Urinary bladder (tissue), 4 donors: ENCODE results near the gene AUP1. TPM values are rescaled to one million over a fixed set of nuclear protein-coding genes. Genes with fewer than 3 reads are reported as not detected.
A peak's percentile ranks its signal among the peaks of the same experiment; 100 is the strongest.
"Not testable (repeated sequence)": the region's sequence is repeated elsewhere in the genome, so short reads cannot be mapped to it uniquely, and the experiment has no call there.

ENCODE experiments used
- DNase-seq: peaks from one replicate; pipeline ENCODE4 v3.0.0-alpha.2; 2015; ENCODE audit errors: extremely low spot score
- H3K27ac ChIP-seq: one replicate; pipeline ENCODE4 v1.5.1; 2013; ENCODE audit warnings: low read depth, mild to moderate bottlenecking, moderate library complexity
- H3K36me3 ChIP-seq: one replicate; pipeline ENCODE4 v1.6.1; 2013; ENCODE audit warnings: mild to moderate bottlenecking, moderate library complexity; ENCODE audit not compliant: insufficient read depth
- H3K4me1 ChIP-seq: one replicate; pipeline ENCODE4 v1.6.1; 2013; ENCODE audit warnings: mild to moderate bottlenecking, moderate library complexity; ENCODE audit not compliant: insufficient read depth
- H3K4me3 ChIP-seq: one replicate; pipeline ENCODE4 v1.5.1; 2013; ENCODE audit warnings: low read depth, low read length
- WGBS: extraction: QIAGEN DNeasy Blood & Tissue Kit; methylation state at CpG from one replicate; pipeline ENCODE4 v1.1.7; 2013; 5-methylcytosine and 5-hydroxymethylcytosine counted together
- polyA plus RNA-seq: library from polyadenylated mRNA; stranded (reverse); fragments of 200-250 nt; gene quantifications from one replicate; pipeline ENCODE4 v1.2.3, GENCODE V29; 2013
- total RNA-seq: library from RNA; depleted of rRNA; stranded (reverse); fragments of >200 nt; gene quantifications from one replicate; pipeline ENCODE4 v1.2.3, GENCODE V29; 2014
- donor health status: healthy with polysubstance abuse.
- donor health status: healthy.

AUP1 gene
- total and polyA plus RNA-seq, 2 donors, result 57.7 to 112 TPM

- Histone ChIP-seq H3K27ac (no peak overlapping the region), H3K4me3 (peak overlapping the region; percentile 1), H3K4me1 (no peaks in the 10 kb centered on the region), H3K36me3 (no peaks in the 10 kb centered on the region)
- no peak for DNase-seq
- 1% methylated on average over 41 of the region's 41 CpGs for WGBS
Measured at GRCh38 chr2:74498500-74499266, 30.8 kb downstream of the AUP1 start.

- no peak for DNase-seq
- no peak overlapping the region for H3K27ac ChIP-seq
- H3K36me3 ChIP-seq, result no peaks in the 10 kb centered on the region
- WGBS, result 3% methylated on average over 61 of the region's 61 CpGs
- no peaks in the 10 kb centered on the region for H3K4me1 ChIP-seq
- H3K4me3 ChIP-seq, result peak overlapping the region; percentile 17
Measured at GRCh38 chr2:74497777-74498499, 31.6 kb downstream of the AUP1 start.

- Histone ChIP-seq H3K36me3 (peaks cover 2% of the 10 kb centered on the region), H3K27ac (no peak overlapping the region), H3K4me3 (no peak overlapping the region), H3K4me1 (no peaks in the 10 kb centered on the region)
- 34% methylated on average over 19 of the region's 19 CpGs for WGBS
- no peak for DNase-seq
Measured at GRCh38 chr2:74496997-74497776, 32.3 kb downstream of the AUP1 start.

DNA sequence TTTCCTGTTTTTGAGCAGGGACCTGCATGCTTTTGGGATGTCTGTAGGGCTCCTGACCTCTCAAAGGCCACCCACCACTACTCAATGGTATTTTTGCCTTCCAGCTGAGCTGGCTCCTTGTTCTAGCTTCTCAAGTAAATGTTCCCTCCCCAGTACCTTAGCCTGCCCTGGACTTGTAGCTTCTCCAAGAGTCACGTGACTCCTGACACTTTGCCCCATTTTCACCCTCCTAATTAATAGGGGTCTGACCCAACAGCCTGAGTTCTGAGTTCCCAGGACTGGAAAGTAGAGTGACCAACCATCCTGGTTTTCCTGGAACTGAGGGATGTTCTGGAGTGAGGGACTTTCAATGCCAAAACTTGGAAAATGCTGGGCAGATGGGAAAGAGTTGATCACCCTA is 34.1 kb downstream of the AUP1 start:
- 88% methylated on average over 1 of the region's 1 CpG for WGBS
- H3K36me3 ChIP-seq, result peaks cover 13% of the 10 kb centered on the region
- no peaks in the 10 kb centered on the region for H3K4me1 ChIP-seq
- no peak overlapping the region for H3K27ac ChIP-seq
- no peak for DNase-seq
- no peak overlapping the region for H3K4me3 ChIP-seq

DNA sequence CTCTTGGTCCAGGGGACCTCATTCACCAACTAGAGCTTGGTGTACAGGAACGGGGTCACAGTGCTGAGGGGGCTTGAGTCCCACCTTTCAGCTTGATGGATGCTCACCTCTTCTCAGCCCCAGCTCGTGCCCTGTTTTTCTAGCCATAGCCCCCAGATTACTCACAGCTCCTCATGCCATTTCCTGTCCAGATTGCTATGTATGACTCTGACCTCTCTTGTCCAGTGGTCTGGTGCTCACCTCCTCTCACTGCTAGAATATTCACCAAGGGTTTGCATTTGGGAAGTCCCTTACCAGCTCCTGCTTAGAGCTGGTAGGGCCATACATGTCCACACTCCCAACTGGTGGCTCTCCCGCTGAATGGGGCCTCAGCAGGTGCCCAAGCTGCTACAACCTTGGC is 36.0 kb downstream of the AUP1 start:
- H3K27ac ChIP-seq, result no peak overlapping the region
- H3K36me3 ChIP-seq, result peaks cover 17% of the 10 kb centered on the region
- no peaks in the 10 kb centered on the region for H3K4me1 ChIP-seq
- H3K4me3 ChIP-seq, result no peak overlapping the region
- 92% methylated on average over 3 of the region's 3 CpGs for WGBS
- DNase-seq, result no peak

- H3K27ac ChIP-seq, result no peak overlapping the region
- no peak for DNase-seq
- H3K4me3 ChIP-seq, result no peak overlapping the region
- no peaks in the 10 kb centered on the region for H3K4me1 ChIP-seq
- WGBS, result 94% methylated on average over 12 of the region's 12 CpGs
- H3K36me3 ChIP-seq, result peaks cover 17% of the 10 kb centered on the region
Measured at GRCh38 chr2:74491648-74492544, 37.6 kb downstream of the AUP1 start.

DNA sequence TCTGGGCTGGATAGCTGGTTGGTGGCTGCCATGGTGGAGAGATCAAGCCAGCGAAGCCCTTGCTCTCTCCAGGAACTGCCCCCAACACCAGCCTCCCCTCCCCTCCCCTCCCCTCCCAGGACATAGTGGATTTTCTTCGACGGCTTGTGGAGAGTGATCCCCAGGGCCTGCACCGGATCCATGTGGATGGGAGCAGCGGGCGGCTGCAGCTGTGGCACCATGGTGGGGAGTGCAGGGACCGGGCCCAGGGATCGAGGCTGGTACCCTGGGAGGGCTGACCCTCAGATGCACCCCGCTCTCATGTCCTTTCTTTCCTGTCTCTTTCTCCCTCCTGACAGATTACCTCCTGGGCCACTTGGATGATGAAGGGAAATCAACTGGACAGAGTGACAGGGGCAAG is 39.6 kb downstream of the AUP1 start:
- DNase-seq, result no peak
- H3K36me3 ChIP-seq, result peaks cover 17% of the 10 kb centered on the region
- no peaks in the 10 kb centered on the region for H3K4me1 ChIP-seq
- 90% methylated on average over 9 of the region's 9 CpGs for WGBS
- no peak overlapping the region for H3K27ac ChIP-seq
- no peak overlapping the region for H3K4me3 ChIP-seq

DNA sequence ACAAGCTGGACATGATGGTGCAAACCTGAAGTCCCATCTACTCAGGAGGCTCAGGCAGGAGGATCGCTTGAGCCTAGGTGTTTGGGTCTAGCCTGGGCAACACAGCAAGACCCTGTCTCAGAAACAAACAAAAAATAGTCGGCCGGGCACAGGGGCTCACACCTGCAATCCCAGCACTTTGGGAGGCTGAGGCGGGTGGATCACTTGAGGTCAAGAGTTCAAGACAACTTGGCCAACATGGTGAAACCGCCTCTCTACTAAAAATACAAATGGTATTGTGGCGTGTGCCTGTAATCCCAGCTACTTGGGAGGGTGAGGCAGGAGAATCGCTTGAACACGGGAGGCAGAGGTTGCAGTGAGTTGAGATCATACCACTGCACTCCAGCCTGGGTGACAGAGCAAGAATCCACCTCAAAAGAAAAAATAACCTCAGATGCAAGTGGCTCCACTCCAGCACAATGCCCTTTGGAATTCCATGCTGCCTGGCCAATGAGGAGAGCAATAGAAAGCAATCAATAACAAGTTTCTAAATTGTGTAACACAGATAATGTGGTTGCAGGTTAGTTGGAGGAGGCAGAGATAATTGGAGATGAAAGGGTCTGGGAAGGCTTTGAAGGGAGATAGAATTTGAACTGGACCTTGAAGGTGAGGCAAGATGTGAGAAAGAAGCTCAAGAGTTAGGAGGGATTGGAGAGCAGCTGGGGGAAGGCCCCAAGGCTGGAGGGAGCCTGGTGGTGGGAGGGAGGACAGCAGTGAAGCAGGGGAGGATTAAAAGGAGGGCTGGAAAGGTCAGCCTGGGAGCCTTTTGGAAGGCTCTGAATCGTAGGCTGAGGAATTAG is 40.6 kb downstream of the AUP1 start:
- DNase-seq, result no peak
- Histone ChIP-seq H3K4me1 (no peaks in the 10 kb centered on the region), H3K4me3 (no peak overlapping the region), H3K36me3 (peaks cover 17% of the 10 kb centered on the region), H3K27ac (no peak overlapping the region)
- 87% methylated on average over 9 of the region's 9 CpGs for WGBS

DNA sequence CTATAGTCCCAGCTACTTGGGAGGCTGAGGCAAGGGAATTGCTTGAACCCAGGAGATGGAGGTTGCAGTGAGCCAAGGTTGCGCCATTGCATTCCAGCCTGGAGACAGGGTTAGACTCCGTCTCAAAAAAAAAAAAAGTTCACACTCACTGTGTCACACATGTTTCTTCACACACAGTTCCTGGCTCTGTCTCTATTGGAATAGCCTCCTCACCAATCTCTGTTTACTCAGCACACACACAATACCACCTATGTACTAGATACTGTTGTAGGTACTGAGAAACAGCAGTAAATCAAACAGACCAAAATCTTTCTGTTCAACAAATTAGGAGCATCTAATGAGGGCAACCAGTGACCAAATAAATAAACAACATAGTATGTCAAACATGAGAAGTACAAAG is 43.4 kb downstream of the AUP1 start:
- DNase-seq, result no peak
- WGBS, result 98% methylated on average over 2 of the region's 2 CpGs
- Histone ChIP-seq H3K4me3 (no peak overlapping the region), H3K4me1 (peaks cover 6% of the 10 kb centered on the region), H3K27ac (no peak overlapping the region), H3K36me3 (peaks cover 7% of the 10 kb centered on the region)

- H3K36me3 ChIP-seq, H3K27ac ChIP-seq, H3K4me1 ChIP-seq, DNase-seq: not testable (repeated sequence)
- H3K4me3 ChIP-seq, result peak overlapping the region; percentile 76
- WGBS, result 78% methylated on average over 19 of the region's 19 CpGs
Measured at GRCh38 chr2:74483675-74484164, 45.8 kb downstream of the AUP1 start.

- H3K36me3 ChIP-seq, result no peaks in the 10 kb centered on the region
- DNase-seq, result peak; percentile 92
- under 1% methylated on average over 50 of the region's 50 CpGs for WGBS
Measured at GRCh38 chr2:74482801-74483674, 46.5 kb downstream of the AUP1 start, which contains the start of the genes CCDC142 and TTC31. TSS of gene CCDC142 (minus strand) at chr2:74482998. CDS start at chr2:74482837, 161 bp downstream. TSS of gene TTC31 (plus strand) at chr2:74483081. CDS start at chr2:74483096, 15 bp downstream.

More at GRCh38 chr2:74482801-74483674, 46.5 kb downstream of the AUP1 start, which contains the start of the genes CCDC142 and TTC31:
- Histone ChIP-seq H3K4me1 (peaks cover 6% of the 10 kb centered on the region), H3K4me3 (peak within 1 kb of the TSS; percentile 76), H3K27ac (peak within 1 kb of the TSS; percentile 83)
